Karpas-422 (cell line): Measurements from ENCODE around the gene SUPT6H. TPM values are rescaled to one million over a fixed set of nuclear protein-coding genes. Genes with fewer than 3 reads are reported as not detected.
"Not testable (repeated sequence)": the region's sequence is repeated elsewhere in the genome, so short reads cannot be mapped to it uniquely, and the experiment has no call there.

Source experiments
- DNase-seq: peaks from one replicate; pipeline ENCODE4 v3.0.0-alpha.2; 2015
- H2AFZ ChIP-seq: fragments of 200-600 bp; sonication (generic); 2 replicates; pipeline ENCODE4 v1.6.1; 2014; ENCODE audit warnings: antibody characterized with exemption, low read length, mixed read lengths
- H3K27ac ChIP-seq: fragments of 200-600 bp; sonication (generic); 2 replicates; pipeline ENCODE4 v1.5.1; 2014; ENCODE audit warnings: mild to moderate bottlenecking, low read length, moderate library complexity
- H3K27me3 ChIP-seq: fragments of 200-600 bp; sonication (generic); 2 replicates; pipeline ENCODE4 v1.6.1; 2014; ENCODE audit warnings: low read length, mixed read lengths
- H3K36me3 ChIP-seq: fragments of 200-600 bp; sonication (generic); 2 replicates; pipeline ENCODE4 v1.6.1; 2014; ENCODE audit warnings: low read length, mixed read lengths; ENCODE audit not compliant: insufficient read depth
- H3K4me1 ChIP-seq: fragments of 200-600 bp; sonication (generic); 2 replicates; pipeline ENCODE4 v1.6.1; 2014; ENCODE audit warnings: mild to moderate bottlenecking, low read length, mixed read lengths
- H3K4me2 ChIP-seq: fragments of 200-600 bp; sonication (generic); 2 replicates; pipeline ENCODE4 v1.6.1; 2014; ENCODE audit warnings: low read length, low read depth, mild to moderate bottlenecking; ENCODE audit not compliant: poor library complexity, severe bottlenecking
- H3K4me3 ChIP-seq: fragments of 200-600 bp; sonication (generic); 2 replicates; pipeline ENCODE4 v1.5.1; 2014; ENCODE audit warnings: mild to moderate bottlenecking, antibody characterized with exemption, low read length, mixed read lengths
- H3K79me2 ChIP-seq: fragments of 200-600 bp; sonication (generic); 2 replicates; pipeline ENCODE4 v1.6.1; 2014; ENCODE audit warnings: mild to moderate bottlenecking, low read length, mixed read lengths
- H3K9ac ChIP-seq: fragments of 200-600 bp; sonication (generic); 2 replicates; pipeline ENCODE4 v1.6.0; 2014; ENCODE audit warnings: low read length
- H3K9me2 ChIP-seq: fragments of 200-600 bp; sonication (generic), shearing (Covaris generic); replicated peaks from 2 replicates; pipeline ENCODE4 v1.6.0; 2014; ENCODE audit warnings: mild to moderate bottlenecking, low read length, moderate library complexity; ENCODE audit not compliant: insufficient read depth
- H3K9me3 ChIP-seq: fragments of 300-700, 200-600 bp; sonication (generic); 2 replicates; pipeline ENCODE4 v1.6.1; 2014; ENCODE audit warnings: low read length, mixed read lengths
- H4K20me1 ChIP-seq: fragments of 200-600 bp; sonication (generic); 2 replicates; pipeline ENCODE4 v1.6.1; 2014; ENCODE audit warnings: mild to moderate bottlenecking, antibody characterized with exemption, low read length, low read depth; ENCODE audit not compliant: insufficient read depth
- total RNA-seq: library from RNA; depleted of rRNA; stranded (reverse); fragments of >200 nt; shearing (Covaris generic); gene quantifications from 2 replicates; pipeline ENCODE4 v1.2.3, GENCODE V29; 2014; ENCODE audit warnings: low replicate concordance

SUPT6H gene
- total RNA-seq, 1 experiment from 2014 or later = 91.5 TPM

DNA sequence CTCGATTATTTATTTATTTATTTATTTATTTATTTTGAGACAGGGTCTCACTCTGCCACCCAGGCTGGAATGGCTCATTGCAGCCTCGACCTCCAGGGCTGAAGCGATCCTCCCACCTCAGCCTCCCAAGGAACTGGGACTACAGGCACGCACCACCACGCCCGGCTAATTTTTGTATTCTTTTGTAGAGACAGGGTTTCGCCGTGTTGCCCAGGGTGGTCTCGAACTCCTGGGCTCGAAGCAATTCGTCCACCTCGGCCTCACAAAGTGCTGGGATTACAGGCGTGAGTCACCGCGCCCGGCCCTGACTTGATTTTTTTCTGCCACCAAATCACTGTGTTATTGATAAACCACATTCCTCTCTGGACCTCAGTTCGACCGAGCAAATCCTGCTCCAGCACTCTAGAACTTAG, 57.0 kb downstream of the SUPT6H start:
- H3K79me2 ChIP-seq = peaks cover 28% of the 10 kb centered on the region
- no peaks in the 10 kb centered on the region for H3K9me2 ChIP-seq
- peak overlapping the region; percentile 98 for H3K4me2 ChIP-seq
- H3K27me3 ChIP-seq = no peaks in the 10 kb centered on the region
- H3K9me3 ChIP-seq = no peaks in the 10 kb centered on the region
- peak overlapping the region; percentile 92; the same call in 1 of the 2 replicates for H3K27ac ChIP-seq
- H3K9ac ChIP-seq = peak overlapping the region; percentile 96
- H3K36me3 ChIP-seq = peaks cover 33% of the 10 kb centered on the region
- peak overlapping the region; percentile 95 for H3K4me3 ChIP-seq
- peak overlapping the region; percentile 88; the same call in 1 of the 2 replicates for H2AFZ ChIP-seq
- DNase-seq = no peak
- peaks cover 32% of the 10 kb centered on the region for H3K4me1 ChIP-seq
- peaks cover 28% of the 10 kb centered on the region; the same call in 1 of the 2 replicates for H4K20me1 ChIP-seq

DNA sequence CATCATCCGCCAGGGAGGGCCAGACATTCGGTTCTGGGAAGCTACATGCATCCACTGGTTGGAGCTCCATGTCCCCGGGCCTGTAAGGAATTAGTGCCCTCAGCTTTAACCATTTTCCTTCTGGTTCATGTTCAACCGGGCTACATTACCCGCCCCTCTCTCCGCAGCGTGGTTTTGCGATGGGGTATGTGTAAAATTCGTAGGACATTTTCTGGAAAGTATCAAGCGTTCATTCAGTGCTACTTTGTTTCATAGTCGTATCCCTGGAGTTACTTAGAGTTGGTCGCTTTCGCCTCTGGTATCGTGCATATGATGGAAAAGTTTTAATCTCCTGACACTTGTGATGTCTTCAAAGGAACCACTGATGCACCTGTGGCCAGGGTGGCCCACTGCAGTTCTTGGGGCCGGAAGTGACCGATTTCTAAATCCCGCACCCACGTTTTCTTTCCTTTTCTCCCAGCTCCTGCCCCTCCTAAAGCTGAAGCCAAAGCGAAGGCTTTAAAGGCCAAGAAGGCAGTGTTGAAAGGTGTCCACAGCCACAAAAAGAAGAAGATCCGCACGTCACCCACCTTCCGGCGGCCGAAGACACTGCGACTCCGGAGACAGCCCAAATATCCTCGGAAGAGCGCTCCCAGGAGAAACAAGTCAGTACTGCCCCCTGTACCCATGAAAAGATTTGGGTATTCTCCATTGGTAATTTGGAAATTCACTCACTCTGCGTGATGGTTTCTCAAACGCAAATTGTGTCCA, 58.4 kb downstream of the SUPT6H start:
- peak overlapping the region; percentile 96 for H3K9ac ChIP-seq
- H3K27me3 ChIP-seq = no peaks in the 10 kb centered on the region
- H3K36me3 ChIP-seq = peaks cover 36% of the 10 kb centered on the region
- H3K9me2 ChIP-seq = no peaks in the 10 kb centered on the region
- peak; percentile 68 for DNase-seq
- H3K9me3 ChIP-seq = no peaks in the 10 kb centered on the region
- H3K4me3 ChIP-seq = peak overlapping the region; percentile 95
- H3K4me1 ChIP-seq = peaks cover 46% of the 10 kb centered on the region
- peak overlapping the region; percentile 92 for H3K27ac ChIP-seq
- peaks cover 28% of the 10 kb centered on the region for H3K79me2 ChIP-seq
- H3K4me2 ChIP-seq = peak overlapping the region; percentile 98
- no peak overlapping the region for H2AFZ ChIP-seq
- H4K20me1 ChIP-seq = peaks cover 28% of the 10 kb centered on the region; the same call in 1 of the 2 replicates

DNA sequence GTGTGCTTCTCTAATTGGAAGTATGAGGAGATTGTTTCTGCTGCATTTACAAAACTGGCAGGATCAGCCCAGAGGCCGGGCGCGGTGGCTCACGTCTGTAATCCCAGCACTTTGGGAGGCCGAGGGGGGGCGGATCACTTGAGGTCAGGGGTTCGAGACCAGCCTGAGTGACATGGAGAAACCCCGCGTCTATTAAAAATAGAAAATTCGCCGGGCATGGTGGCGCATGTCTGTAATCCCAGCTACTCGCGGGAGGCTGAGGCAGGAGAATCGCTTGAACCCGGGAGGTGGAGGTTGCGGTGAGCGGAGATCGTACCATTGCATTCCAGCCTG, 59.0 kb downstream of the SUPT6H start:
- not testable (repeated sequence) for H3K9me3 ChIP-seq, H2AFZ ChIP-seq, H3K9me2 ChIP-seq, DNase-seq, H3K27me3 ChIP-seq
- Histone ChIP-seq H3K9ac (peak overlapping the region; percentile 96), H3K4me3 (peak overlapping the region; percentile 95), H3K36me3 (peaks cover 36% of the 10 kb centered on the region), H3K4me2 (peak overlapping the region; percentile 98), H3K4me1 (peaks cover 52% of the 10 kb centered on the region), H3K79me2 (peaks cover 28% of the 10 kb centered on the region), H3K27ac (peak overlapping the region; percentile 92), H4K20me1 (peaks cover 28% of the 10 kb centered on the region; the same call in 1 of the 2 replicates)

DNA sequence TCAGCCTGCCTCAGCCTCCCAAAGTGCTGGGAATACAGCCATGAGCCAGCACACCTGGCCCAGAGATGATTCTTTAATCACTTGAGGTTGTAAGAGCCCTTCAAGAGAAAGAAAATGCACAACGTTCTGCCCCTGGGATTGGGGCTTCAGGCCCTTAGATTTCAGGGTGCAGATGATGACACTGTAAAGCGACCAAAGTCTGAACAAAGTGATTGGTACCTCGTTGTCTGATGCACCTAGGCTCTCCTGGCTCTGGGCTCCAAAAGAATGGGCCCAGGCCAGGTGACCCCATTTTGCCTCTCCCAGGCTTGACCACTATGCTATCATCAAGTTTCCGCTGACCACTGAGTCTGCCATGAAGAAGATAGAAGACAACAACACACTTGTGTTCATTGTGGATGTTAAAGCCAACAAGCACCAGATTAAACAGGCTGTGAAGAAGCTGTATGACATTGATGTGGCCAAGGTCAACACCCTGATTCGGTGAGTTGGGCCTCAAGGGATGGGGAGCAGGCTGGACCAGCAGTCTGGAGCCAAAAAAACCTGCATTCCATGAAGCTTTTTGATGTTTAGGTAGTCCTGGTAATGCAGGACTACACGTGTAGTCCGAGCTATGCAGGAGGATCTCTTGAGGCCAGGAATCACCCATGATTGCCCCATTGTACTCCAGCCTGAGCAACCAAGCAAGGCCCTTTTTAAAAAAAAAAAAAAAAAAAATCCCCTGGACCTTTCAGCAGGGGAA, 60.6 kb downstream of the SUPT6H start:
- peaks cover 58% of the 10 kb centered on the region for H3K4me1 ChIP-seq
- H3K4me2 ChIP-seq = peak overlapping the region; percentile 98
- H2AFZ ChIP-seq = no peak overlapping the region
- peak overlapping the region; percentile 95 for H3K4me3 ChIP-seq
- H3K27me3 ChIP-seq = no peaks in the 10 kb centered on the region
- H3K9me2 ChIP-seq = no peaks in the 10 kb centered on the region
- DNase-seq = no peak
- H3K9ac ChIP-seq = peak overlapping the region; percentile 96
- peaks cover 28% of the 10 kb centered on the region for H3K79me2 ChIP-seq
- H3K36me3 ChIP-seq = peaks cover 36% of the 10 kb centered on the region
- peaks cover 28% of the 10 kb centered on the region; the same call in 1 of the 2 replicates for H4K20me1 ChIP-seq
- H3K9me3 ChIP-seq = no peaks in the 10 kb centered on the region
- H3K27ac ChIP-seq = peak overlapping the region; percentile 92

DNA sequence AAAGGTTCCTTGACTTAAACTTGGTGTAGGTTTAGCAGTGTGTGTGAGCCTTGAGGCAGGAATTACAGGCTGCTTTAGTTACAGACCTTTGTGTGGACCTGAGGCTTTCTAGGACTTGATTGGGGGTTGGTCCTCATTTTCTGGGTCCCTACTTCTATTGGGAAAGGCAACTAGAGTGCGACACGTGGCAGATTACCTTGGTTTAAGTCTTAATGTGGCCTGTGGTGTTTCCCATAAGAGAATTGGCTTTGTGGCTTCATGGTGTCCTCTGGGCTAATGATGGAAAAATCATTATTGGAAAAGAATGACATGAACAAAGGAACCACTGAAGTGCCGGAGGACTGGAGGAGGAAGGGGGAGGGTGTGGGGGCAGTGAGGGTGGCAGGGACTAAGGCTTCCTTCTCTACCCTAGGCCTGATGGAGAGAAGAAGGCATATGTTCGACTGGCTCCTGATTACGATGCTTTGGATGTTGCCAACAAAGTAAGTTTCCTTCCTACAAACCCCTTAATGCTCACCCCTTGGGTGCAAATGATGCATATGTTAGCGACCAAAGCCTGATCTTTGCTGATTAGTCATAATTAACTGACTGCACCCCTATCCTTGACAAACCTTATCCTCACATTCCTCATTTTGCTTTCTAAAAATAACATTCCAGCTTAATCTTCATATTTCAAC, 61.3 kb downstream of the SUPT6H start:
- Histone ChIP-seq H3K27me3 (no peaks in the 10 kb centered on the region), H4K20me1 (peaks cover 28% of the 10 kb centered on the region; the same call in 1 of the 2 replicates), H3K9me2 (no peaks in the 10 kb centered on the region), H3K4me1 (peaks cover 65% of the 10 kb centered on the region), H3K27ac (peak overlapping the region; percentile 92), H3K4me3 (peak overlapping the region; percentile 95), H2AFZ (no peak overlapping the region), H3K9me3 (no peaks in the 10 kb centered on the region), H3K79me2 (peaks cover 28% of the 10 kb centered on the region), H3K4me2 (peak overlapping the region; percentile 98), H3K9ac (peak overlapping the region; percentile 96), H3K36me3 (peaks cover 36% of the 10 kb centered on the region)
- peak; percentile 51 for DNase-seq

DNA sequence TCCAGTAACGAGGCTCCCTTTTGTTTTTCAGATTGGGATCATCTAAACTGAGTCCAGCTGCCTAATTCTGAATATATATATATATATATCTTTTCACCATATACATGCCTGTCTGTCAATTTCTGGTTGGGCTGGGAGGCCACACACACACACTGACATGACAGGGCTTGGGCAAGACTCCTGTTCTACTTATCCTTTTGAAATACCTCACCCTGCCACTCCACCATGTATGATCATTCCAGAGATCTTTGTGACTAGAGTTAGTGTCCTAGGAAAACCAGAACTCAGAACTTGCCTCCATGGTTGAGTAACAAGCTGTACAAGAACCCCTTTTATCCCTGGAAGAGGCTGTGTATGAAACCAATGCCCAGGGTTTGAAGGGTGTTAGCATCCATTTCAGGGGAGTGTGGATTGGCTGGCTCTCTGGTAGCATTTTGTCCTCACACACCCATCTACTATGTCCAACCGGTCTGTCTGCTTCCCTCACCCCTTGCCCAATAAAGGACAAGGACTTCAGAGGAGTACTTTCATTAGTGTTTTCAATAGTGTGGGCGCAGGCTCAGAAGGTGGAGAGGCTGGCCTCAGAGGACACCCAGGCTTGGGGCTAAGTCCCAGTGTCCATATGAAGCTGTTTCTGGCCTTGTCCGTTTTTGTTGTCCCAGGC, 62.0 kb downstream of the SUPT6H start:
- H3K79me2 ChIP-seq = peaks cover 28% of the 10 kb centered on the region
- peak overlapping the region; percentile 77; the same call in 1 of the 2 replicates for H3K9ac ChIP-seq
- peak overlapping the region; percentile 92 for H3K27ac ChIP-seq

DNA sequence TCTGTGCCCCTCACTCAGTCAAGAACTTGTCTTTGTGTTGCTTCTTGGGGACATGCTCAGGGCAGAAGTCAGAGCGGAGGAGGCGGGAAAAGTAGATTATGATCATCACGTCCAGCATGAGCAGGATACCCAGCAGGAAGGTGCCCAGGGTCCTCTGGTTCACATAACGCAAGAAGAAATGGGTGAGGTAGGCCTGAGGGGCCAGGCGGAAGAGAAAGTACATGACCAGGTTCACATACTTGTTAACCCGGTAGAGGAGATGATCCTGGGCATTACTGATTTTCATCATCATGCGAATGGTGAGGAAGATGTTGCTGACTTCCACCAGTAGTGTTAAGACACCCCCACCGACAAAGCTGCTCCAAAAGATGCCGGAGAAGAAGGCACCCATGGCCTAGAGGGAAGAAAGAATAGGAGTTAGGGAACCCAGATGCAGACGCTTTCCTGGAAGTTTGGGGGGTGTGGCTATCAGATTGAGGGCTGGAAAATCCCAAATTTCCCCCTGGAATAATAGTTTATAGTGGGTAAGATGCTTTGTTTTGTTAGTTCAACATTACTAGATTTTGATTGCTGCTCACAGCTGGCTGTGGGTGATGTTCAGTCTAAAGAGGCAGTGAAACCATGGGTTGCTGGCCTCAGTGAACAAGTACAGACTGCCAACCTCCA, 62.6 kb downstream of the SUPT6H start:
- Histone ChIP-seq H3K9me2 (no peaks in the 10 kb centered on the region), H3K27ac (peak overlapping the region; percentile 73), H3K9ac (peak overlapping the region; percentile 77), H3K4me1 (peaks cover 66% of the 10 kb centered on the region), H3K4me3 (peak overlapping the region; percentile 65), H3K36me3 (peaks cover 36% of the 10 kb centered on the region), H2AFZ (no peak overlapping the region), H3K27me3 (no peaks in the 10 kb centered on the region), H3K79me2 (peaks cover 28% of the 10 kb centered on the region), H3K4me2 (peak overlapping the region; percentile 70), H3K9me3 (no peaks in the 10 kb centered on the region), H4K20me1 (peaks cover 28% of the 10 kb centered on the region; the same call in 1 of the 2 replicates)
- DNase-seq = peak; percentile 72

More for the DNA sequence above, 62.0 kb downstream of the SUPT6H start:
- not testable (repeated sequence) for H2AFZ ChIP-seq, H3K9me2 ChIP-seq, DNase-seq, H3K9me3 ChIP-seq, H3K27me3 ChIP-seq
- H3K4me2 ChIP-seq = peak overlapping the region; percentile 98
- peaks cover 36% of the 10 kb centered on the region for H3K36me3 ChIP-seq
- peaks cover 67% of the 10 kb centered on the region for H3K4me1 ChIP-seq
- H3K4me3 ChIP-seq = peak overlapping the region; percentile 95; the same call in 1 of the 2 replicates
- H4K20me1 ChIP-seq = peaks cover 28% of the 10 kb centered on the region; the same call in 1 of the 2 replicates
